ENCODE results near the gene TEX19. TPM values are rescaled to one million over a fixed set of nuclear protein-coding genes. Genes with fewer than 3 reads are reported as not detected.
"Not testable (repeated sequence)": the region's sequence is repeated elsewhere in the genome, so short reads cannot be mapped to it uniquely, and the experiment has no call there.

The TEX19 gene
- polyA plus RNA-seq, 3 donors, result not detected

- no peak for DNase-seq (ENCODE audit: low read depth in 3 of 3, low spot score in 2 of 3)
Observed at GRCh38 chr17:82403662-82404660, 44.9 kb downstream of the TEX19 start.

GRCh38 chr17:82405051-82405450 lies 46.0 kb downstream of the TEX19 start:
- no peak for DNase-seq (ENCODE audit: low read depth in 3 of 3, low spot score in 2 of 3)

- DNase-seq (ENCODE audit: low read depth in 3 of 3, low spot score in 2 of 3), result no peak
Observed at GRCh38 chr17:82406131-82406671, 47.2 kb downstream of the TEX19 start.

GRCh38 chr17:82407255-82407654 lies 48.2 kb downstream of the TEX19 start:
- no peak for DNase-seq (ENCODE audit: low read depth in 3 of 3, low spot score in 2 of 3)

- DNase-seq (ENCODE audit: low read depth in 3 of 3, low spot score in 2 of 3), result no peak
Observed at GRCh38 chr17:82408288-82408937, 49.4 kb downstream of the TEX19 start.

GRCh38 chr17:82408938-82409318 lies 49.9 kb downstream of the TEX19 start:
- no peak for DNase-seq (ENCODE audit: low read depth in 3 of 3, low spot score in 2 of 3)

GRCh38 chr17:82410014-82410716 lies 51.1 kb downstream of the TEX19 start:
- no peak for DNase-seq (ENCODE audit: low read depth in 3 of 3, low spot score in 2 of 3)

GRCh38 chr17:82411396-82412053 lies 52.5 kb downstream of the TEX19 start:
- DNase-seq (ENCODE audit: low read depth in 3 of 3, low spot score in 2 of 3), result no peak

- DNase-seq (ENCODE audit: low read depth in 3 of 3, low spot score in 2 of 3), result not testable (repeated sequence)
Observed at GRCh38 chr17:82412081-82412480, 53.0 kb downstream of the TEX19 start.

- no peak for DNase-seq (ENCODE audit: low read depth in 3 of 3, low spot score in 2 of 3)
Observed at GRCh38 chr17:82412535-82413520, 53.8 kb downstream of the TEX19 start.

Other genes starting within 250 kb of the TEX19 start
- gene CCDC57, start 146.4 kb upstream of the TEX19 start, polyA plus RNA-seq (ENCODE audit: insufficient read length in 3 of 3), result 10 to 100 TPM; 31.9 to 35.2 (median 35.0) TPM
- 1 to 10 TPM; 6.2 to 7.3 (median 6.3) TPM for gene SLC16A3, start 130.2 kb upstream of the TEX19 start, polyA plus RNA-seq (ENCODE audit: insufficient read length in 3 of 3)
- 100 to 1,000 TPM; 108 to 115 (median 112) TPM for gene CSNK1D, start 85.5 kb upstream of the TEX19 start, polyA plus RNA-seq (ENCODE audit: insufficient read length in 3 of 3)
- under 1 TPM; 0.28 to 0.43 (median 0.31) TPM for gene CD7, start 41.6 kb upstream of the TEX19 start, polyA plus RNA-seq (ENCODE audit: insufficient read length in 3 of 3)
- 1 to 10 TPM; 1.2 to 1.7 (median 1.4) TPM for gene SECTM1, start 25.5 kb upstream of the TEX19 start, polyA plus RNA-seq (ENCODE audit: insufficient read length in 3 of 3)
- under 1 TPM; 0.11 to 0.61 (median 0.41) TPM for gene UTS2R, start 12.5 kb downstream of the TEX19 start, polyA plus RNA-seq (ENCODE audit: insufficient read length in 3 of 3)
- 10 to 100 TPM; 25.8 to 29.9 (median 28.5) TPM for gene HEXD, start 59.1 kb downstream of the TEX19 start, polyA plus RNA-seq (ENCODE audit: insufficient read length in 3 of 3)
- 10 to 100 TPM; 21.6 to 23.7 (median 22.0) TPM for gene OGFOD3, start 59.3 kb downstream of the TEX19 start, polyA plus RNA-seq (ENCODE audit: insufficient read length in 3 of 3)
- 10 to 100 TPM; 40.6 to 44.6 (median 44.6) TPM for gene CYBC1, start 91.5 kb downstream of the TEX19 start, polyA plus RNA-seq (ENCODE audit: insufficient read length in 3 of 3)
- 10 to 100 TPM; 69.8 to 80.9 (median 79.2) TPM for gene NARF, start 99.5 kb downstream of the TEX19 start, polyA plus RNA-seq (ENCODE audit: insufficient read length in 3 of 3)
- gene FOXK2, start 160.5 kb downstream of the TEX19 start, polyA plus RNA-seq (ENCODE audit: insufficient read length in 3 of 3), result 10 to 100 TPM; 35.2 to 37.9 (median 36.0) TPM

Data from right renal cortex interstitium (tissue), 3 donors.